GM21723 (cell line): ENCODE results near the gene GPR107.
A peak's percentile ranks its signal among the peaks of the same experiment; 100 is the strongest.
"Not testable (repeated sequence)": the region's sequence is repeated elsewhere in the genome, so short reads cannot be mapped to it uniquely, and the experiment has no call there.

ENCODE experiments used
- ATAC-seq: cut with Tn5 transposase; IDR thresholded peaks from one replicate; pipeline ENCODE4 v1.9.1; 2021; ENCODE audit warnings: mild to moderate bottlenecking, moderate library complexity; ENCODE audit not compliant: unreplicated experiment

Gene GPR107

DNA sequence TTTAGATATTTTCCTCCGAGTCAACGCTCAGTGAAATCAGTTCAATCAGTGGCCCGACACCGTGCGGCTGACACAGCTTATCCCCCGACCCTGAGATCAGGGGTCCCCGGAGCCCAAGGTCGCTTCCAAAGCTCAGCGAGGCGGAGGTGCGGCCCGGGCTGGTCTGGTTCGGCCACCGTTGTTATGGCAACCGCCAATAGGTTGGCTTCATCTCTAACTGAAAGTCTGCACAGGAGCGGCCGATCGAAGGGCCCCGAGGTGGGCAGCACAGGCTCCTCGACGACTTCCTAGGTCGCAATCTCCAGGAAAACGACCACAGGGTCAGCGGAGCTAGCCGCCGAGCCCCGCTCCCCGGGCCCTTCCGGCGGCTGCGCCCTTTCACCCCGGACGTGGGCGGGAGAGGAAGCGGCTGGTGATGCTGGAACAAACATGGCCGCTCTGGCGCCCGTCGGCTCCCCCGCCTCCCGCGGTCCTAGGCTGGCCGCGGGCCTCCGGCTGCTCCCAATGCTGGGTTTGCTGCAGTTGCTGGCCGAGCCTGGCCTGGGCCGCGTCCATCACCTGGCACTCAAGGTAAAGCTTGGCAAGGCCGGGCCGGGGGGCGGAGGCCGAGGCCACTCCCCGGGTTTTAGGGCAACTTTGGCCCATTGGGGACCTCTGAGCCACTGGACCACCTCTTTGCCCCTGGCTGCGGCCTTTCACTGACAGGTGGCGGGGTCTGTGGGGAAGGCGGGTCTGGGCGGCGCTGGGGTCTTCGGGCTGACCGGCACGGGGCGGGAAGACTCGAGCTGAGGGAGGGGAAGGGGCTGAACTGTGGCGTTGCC, at the start of gene GPR107:
TSS of gene GPR107 (plus strand) at position 403 of the 821 bp plus-strand sequence. CDS start at position 430, 27 bp downstream.
- peak; percentile 71 for ATAC-seq

GRCh38 chr9:130003943-130004552, 49.7 kb upstream of the GPR107 start:
- ATAC-seq: no peak

GRCh38 chr9:130006952-130007351, 46.8 kb upstream of the GPR107 start:
- ATAC-seq: not testable (repeated sequence)

DNA sequence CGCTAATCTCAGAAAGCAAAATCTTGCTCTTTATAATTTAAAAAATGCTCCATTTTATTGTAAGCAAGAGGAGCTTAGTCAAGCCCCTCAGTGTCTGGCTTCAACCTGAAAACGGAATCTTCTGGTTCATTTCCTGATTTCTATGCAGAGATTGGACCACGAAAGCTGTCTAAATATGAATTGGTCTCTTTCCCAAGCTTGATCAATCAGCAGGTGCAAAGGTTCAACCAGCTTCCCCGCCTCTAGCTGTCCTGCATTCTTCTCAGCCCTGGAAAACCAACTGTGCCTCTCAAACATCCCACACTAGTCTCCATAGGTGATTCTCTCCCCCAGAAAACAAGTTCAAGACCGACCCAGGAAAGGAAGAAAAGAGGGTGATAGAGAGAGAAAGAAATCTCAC, 45.2 kb upstream of the GPR107 start:
- no peak for ATAC-seq

DNA sequence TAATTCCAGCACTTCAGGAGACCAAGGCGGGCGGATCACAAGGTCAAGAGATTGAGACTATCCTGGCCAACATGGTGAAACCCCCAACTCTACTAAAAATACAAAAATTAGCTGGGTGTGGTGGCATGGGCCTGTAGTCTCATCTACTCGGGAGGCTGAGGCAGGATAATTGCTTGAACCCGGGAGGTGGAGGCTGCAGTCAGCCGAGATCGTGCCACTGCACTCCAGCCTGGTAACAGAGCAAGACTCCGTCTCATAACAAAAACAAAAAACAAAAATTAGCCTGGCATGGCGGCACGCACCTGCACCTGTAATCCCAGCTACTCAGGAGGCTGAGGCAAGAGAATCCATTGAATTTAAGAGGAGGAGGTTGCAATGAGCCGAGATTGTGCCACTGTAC, 44.2 kb upstream of the GPR107 start:
- not testable (repeated sequence) for ATAC-seq

GRCh38 chr9:130010151-130010988, 43.3 kb upstream of the GPR107 start:
- ATAC-seq: peak; percentile 32

DNA sequence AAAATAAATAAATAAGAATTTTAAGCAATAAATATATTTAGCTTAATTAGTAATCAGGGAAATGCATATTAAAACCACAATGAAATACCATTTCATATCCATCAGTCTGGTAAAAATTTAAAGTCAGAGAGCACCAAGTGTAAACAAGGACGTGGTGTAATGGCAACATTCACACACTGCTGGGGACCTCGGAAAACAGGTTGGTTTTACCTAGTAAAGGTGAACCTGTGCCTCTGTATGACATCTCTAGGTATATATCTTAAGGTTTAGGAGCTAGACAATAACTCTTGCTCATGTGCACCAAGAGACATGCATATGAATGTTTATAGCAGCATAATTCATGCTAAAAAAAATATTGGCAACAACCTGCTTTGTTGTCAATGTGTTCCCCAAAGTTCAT, 40.4 kb upstream of the GPR107 start:
- no peak for ATAC-seq

DNA sequence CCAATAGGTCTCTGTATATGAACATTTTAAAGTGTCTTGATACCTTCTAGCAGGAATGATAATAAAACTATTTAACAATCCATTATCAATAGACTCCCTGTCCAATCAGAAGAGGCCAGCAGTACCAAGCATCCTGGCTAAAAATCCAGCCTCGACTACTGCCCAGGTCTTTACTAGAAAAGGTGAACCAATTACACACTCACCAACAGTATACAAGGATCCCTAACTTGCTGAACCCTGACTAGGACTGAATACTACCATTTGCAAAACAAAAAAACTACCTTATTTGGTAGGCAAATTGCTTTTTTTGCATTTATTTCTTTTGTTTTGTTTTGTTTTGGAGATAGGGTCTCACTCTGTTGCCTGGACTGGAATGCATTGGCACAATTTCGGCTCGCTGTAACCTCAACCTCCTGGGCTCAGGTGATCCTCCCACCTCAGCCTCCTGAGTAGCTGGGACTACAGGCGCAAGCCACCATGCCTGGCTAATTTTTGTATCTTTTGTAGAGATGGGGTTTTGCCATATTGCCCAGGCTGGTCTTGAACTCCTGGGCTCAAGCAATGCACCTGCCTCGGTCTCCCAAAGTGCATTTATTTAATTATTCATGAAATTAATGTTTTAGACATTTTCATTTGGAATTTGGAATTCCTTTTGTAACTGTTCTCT, 38.2 kb upstream of the GPR107 start:
- ATAC-seq: no peak

DNA sequence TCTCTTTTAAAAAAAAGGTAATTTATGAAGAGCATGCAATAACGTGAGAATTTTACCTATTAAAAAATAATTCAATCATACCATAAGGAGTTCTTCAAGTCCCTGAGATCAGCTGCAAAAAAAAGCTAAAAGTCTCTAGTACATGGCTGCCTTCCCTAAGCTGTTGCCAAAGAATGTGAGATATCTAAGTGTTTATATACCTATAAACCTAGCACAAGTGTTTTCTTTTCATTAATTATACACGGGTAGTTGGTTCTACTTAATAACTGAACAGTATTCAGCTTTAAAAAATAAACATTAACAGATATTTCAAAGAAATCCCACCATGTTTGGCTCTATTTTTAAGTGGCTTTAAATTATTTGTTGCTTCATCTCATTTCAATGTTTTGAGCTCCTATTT, 36.6 kb upstream of the GPR107 start:
- no peak for ATAC-seq

DNA sequence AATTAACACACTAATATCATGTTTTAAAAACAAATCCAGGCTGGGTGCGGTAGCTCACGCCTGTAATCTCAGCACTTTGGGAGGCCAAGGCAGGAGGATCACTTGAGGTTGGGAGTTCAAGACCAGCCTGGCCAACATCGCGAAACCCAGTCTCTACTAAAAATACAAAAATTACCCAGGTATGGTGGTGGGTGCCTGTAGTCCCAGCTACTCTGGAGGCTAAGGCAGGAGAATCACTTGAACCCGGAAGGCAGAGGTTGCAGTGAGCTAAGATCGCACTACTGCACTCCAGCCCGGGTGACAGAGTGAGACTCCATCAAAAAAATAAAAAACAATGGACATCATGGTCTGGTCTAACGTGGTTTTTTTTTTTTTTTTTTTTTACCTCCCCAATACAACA, 36.2 kb upstream of the GPR107 start:
- not testable (repeated sequence) for ATAC-seq

GRCh38 chr9:130018265-130018664, 35.4 kb upstream of the GPR107 start:
- no peak for ATAC-seq

- no peak for ATAC-seq
Observed at GRCh38 chr9:130020618-130021017, 33.1 kb upstream of the GPR107 start.

- no peak for ATAC-seq
Observed at GRCh38 chr9:130021123-130021522, 32.6 kb upstream of the GPR107 start.

GRCh38 chr9:130021842-130022241, 31.9 kb upstream of the GPR107 start:
- not testable (repeated sequence) for ATAC-seq

GRCh38 chr9:130022566-130023143, 31.1 kb upstream of the GPR107 start:
- no peak for ATAC-seq

DNA sequence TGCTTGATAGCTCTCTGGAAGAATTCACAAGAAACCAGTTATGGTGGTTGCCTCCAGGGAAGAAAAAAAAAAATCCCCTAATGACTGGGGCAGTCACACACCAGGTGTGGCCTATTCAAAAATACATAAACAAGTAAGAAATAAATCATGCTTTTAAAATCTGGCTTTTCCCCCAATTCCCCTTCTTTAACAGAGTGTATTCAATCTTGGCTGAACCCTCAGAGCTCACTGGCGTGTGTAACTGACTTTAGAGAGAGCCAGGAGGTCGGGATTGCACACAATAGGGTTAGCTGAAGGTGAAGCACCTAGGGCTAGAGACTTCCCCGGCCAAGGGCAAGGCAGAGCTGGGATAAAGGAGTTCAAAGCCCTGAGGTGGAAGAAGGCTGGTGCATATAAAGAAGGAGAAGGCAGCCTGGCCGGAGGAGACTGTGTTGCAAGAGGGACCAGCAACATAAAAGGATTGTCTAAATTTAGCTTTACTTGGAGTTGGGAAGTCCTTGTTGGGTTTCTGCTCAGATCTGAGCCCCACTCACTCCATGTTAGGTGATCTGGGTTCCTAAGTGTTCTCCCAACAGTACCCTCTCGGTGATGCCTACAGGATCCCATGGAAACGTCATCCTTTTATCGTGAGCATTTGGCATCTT, 30.4 kb upstream of the GPR107 start:
- ATAC-seq: peak; percentile 48

DNA sequence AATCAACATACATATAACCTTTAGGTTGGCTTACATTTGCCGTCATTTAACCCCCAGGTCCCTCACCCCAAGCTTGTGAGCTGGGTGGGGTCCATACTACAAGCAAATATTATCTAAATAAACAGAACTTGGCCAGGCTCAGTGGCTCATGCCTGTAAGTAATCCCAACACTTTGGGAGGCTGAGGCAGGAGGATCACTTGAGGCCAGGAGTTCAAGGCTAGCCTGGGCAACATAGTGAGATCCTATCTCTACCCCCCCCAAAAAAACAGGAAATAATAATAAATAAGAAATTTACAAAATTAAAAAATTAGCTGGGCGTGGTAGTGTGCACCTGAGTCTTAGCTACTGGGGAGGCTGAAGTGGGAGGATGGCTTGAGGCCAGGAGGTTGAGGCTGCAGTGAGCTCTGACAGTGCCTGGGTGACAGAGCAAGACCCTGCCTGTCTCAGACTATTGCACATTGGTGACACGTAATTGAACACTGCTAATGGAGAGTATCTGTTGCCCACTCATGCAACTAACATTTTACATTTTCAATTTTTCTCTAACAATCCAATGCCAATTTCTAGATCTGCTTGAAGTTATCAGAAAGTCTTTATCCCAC, 29.6 kb upstream of the GPR107 start:
- no peak for ATAC-seq

DNA sequence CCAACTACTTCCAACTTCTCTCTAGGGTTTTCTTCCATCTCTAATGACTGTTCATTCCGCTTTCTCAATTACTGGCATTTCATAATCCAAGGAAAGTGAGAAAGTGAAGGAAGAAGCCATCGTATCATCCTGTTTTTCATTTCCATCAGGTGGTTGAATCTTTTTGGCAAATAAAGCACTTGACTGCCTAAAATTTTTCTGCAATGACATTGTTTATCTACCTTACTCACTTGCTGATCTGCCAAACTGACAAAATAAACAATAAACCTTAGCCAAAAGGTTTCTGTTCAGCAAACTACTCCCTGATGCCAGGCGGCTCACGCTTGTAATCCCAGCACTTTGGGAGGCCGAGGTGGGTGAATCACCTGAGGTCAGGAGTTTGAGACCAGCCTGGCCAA, 29.1 kb upstream of the GPR107 start:
- no peak for ATAC-seq

DNA sequence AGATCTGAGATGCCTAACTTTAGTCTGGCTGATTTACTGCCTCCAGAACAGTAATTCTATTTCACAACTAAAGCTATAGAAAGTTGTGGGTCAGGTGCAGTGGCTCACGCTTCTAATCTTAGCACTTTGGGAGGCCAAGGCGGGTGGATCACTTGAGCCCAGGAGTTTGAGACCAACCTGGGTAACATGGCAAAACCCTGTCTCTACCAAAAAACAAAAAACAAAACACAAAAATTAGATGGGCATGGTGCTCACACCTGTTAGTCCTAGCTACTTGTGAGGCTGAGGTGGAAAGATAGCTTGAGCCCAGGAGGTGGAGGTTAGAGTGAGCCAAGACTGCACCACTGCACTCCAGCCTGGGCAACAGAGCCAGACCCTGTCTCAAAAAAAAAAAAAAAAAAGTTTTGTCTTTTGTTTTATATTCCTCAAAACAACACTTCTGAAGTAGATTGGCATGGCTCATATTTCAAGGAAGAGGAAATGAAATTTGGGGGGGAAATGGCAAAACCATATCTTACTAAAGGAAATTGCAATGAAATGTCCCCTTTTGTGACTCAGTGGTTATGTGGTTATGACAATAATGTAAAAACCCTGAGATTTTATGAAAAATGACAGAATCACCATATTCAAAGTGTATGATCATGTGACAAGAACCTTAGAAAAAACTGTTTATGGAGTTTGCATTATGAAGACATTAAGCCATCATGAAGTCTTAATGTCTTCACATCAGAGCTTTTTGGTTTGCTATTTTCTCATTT, 26.9 kb upstream of the GPR107 start:
- no peak for ATAC-seq
